HT-29 (cell line): Measurements from ENCODE around the gene ZMAT3. TPM values are rescaled to one million over a fixed set of nuclear protein-coding genes. Genes with fewer than 3 reads are reported as not detected.
A peak's percentile ranks its signal among the peaks of the same experiment; 100 is the strongest.

Source experiments
- DNase-seq: peaks from one replicate; pipeline ENCODE4 v3.0.0-alpha.2; 2015; ENCODE audit warnings: low spot score
- total RNA-seq: library from RNA; depleted of rRNA; stranded (reverse); fragments of >200 nt; shearing (Covaris generic); gene quantifications from 2 replicates; pipeline ENCODE4 v1.2.3, GENCODE V29; 2014

ZMAT3 gene
- total RNA-seq, 1 experiment from 2014 or later = 0.89 TPM

DNA sequence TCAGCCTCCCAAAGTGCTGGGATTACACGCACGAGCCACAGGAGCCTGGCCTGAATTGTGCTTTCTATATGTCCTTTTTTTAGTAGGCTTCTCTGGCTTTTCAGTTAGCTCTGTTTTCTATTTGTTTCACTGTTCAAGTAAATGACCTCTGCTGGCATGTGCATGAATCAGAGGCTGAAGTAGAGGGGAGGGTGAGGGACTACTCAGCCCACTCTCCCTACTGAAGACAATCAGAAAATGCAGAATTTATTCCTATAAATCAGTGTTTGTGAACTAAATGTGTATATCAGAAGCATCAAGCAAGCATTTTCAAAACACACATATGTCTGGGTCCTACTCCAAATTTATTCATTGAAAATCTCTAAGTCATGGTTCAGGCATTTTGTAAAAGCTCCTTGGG is 45.0 kb downstream of the ZMAT3 start:
- no peak for DNase-seq

DNA sequence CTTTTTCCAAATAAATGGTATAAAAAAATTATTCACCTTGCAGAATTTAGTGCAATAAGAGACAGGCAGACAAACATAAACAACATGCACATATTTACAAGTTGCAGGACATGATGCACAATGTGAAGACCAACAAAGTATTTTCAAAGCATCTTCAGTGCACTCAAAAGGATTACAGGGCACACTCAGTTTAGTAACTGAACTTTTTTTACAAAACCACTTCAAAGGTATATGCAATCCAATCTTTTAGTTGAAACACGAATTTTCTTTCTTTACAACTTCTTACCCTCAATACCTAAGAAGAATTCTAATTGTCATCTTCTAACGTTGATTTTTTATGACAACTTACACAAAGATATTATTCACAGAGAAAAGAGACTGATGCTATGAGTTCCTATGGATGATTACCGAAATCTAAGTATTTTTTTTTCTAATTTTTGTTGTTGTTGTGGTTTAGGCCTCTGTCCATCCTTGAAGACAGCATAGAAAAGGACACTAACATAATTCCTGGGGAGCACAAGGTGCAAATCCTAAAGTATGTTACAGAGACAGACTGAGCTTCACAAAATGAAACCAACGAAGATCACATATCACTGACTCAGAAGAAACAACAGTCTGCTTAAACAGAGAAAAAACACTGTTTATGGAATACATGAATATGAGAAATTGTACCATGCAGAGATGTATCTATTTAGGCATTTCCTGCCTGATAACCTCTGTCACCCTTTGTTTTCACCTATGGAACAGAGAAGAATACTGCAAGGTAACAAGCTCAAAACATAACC is 50.3 kb downstream of the ZMAT3 start:
- no peak for DNase-seq

DNA sequence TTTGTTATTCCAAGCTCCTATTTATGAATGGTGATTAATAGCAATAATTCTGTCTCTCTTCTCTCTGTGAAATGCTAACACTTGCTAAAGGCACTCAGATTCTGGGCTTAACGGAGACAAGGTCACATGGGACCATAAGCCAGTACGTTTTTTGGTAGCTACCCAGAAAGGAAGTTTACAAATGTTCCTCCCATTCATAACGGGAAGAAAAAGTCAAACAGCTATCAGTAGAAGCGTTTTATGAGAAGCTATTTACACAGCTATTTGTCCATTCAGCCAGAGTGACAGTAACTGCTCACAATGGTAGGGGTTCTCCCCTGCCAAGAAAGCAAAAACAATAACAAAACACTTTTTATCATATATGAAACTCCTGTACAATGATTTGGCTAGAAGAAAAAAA is 51.5 kb downstream of the ZMAT3 start:
- DNase-seq = no peak

DNA sequence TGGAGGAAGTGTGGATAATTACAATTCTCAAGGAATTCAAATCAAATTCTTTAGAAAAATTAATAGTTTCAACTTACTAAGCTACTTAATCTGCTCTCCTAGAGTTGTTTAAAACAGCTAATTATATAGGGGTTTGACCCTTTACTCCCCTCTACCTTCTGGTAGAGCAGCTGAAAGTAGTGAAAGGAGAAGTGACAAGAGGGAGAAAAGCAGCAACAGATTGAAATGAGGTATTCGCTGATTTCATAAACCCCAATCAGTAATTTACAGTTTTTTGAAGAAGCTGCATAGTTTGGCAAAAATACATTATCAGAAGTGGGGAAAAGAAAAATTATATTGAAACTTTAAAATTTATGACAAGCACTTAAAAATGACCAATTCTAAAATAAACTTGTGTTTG is 52.8 kb downstream of the ZMAT3 start:
- DNase-seq = no peak

DNA sequence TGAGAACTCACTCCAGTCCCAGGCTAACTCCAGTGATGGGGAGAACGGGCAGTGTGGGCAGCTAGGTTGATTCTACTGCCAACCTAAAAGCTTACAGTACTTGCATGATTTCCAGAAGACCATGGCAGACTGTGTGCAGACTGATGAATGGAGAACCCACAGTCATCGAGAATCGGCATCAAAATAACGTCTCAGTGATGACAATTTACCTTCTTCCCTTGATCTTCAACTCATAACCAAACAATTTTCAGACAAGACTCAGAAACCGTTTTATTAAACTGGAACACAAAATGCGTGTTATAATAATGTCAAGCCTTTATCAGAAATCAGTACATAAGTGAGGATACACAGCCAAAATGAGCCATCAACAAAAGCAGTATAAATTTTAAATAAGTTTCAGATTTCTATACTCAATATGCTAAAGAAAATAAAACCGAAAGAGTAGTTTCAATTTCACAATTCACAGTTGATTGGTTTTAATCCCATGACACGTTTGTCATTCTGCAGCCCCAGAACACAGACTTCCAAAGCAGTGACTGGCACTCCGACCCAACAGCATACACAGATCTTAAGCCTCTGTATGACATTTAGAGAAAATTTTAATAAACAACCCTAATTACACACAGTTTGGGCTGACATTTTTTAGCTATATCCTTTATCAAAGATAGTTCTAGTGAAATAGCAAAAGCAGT is 54.5 kb downstream of the ZMAT3 start:
- DNase-seq = no peak

DNA sequence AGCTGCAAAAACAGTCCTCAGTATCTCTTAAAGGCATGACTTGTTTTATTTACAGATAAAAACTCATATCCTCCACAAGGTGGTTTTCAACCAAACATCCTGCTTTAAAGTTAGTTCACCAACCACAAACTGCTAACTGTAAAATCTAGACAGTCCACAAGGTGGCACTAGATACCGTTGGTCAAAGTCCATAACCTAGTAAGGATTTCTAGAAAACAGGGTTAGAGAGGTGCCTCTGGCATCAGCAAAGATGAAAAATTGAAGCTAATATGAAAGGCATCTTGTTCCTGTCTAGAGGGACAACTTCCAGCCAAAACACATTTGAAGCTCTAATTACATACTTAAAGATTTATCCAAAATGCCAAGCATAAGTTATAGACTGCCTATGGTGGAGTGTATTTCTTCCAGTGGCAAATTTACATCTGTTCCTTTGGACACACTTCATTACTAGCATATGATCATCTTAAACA is 56.0 kb downstream of the ZMAT3 start:
- DNase-seq = peak; percentile 92

DNA sequence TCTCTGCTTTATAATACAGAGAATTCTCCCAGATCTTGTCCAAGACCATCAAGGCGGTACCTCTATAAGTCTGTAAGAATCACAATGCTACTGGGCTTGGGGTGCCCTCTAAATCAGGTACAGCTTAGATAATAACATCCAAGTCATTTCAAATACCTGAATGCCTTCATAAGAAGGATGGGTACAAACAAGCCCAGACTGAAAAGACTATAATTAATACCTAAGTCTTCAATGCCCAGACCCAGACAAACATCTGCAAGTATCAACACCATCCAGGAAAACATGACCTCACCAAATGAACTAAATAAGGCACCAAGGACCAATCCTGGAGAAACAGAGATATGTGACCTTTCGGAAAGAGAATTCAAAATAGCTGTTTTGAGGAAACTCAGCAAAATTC is 65.9 kb downstream of the ZMAT3 start:
- no peak for DNase-seq

DNA sequence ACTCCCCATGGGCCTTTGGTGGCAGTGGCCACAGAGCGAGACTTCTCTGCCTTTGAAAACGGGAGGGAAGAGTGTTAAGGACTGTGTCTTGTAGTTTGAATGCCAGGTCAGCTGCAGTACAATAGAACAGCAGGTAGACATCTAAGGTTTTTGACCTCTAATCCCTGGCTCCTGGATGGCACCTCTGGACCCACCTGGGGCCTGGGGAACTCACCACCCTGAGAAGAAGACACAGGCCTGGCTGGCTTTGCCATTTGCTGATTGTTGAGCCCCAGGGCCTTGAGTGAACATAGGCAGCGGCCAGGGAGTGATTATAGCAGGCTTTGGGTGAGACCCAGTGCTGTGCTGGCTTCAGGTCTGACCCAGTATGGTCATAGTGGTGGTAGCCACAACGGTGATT is 66.4 kb downstream of the ZMAT3 start:
- no peak for DNase-seq

DNA sequence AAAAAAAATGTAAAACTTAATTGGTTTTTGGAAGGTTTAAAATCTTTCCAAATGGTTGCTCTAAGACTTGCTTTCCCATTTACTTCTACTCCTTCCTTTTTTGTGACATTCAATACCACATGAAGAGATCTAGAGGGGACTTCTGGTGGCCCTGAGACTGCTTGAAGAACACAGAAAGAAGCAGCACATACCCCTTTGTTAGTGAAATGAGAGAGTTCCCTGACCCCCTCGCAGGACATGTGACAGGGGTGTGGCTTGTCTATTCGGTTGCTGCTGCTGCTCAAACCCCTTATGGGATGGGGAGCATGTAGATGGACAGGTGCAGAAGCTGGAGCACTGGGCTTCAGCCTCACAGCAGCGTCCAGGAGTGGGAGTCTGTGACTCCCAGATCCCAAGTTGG is 71.0 kb downstream of the ZMAT3 start:
- DNase-seq = no peak

DNA sequence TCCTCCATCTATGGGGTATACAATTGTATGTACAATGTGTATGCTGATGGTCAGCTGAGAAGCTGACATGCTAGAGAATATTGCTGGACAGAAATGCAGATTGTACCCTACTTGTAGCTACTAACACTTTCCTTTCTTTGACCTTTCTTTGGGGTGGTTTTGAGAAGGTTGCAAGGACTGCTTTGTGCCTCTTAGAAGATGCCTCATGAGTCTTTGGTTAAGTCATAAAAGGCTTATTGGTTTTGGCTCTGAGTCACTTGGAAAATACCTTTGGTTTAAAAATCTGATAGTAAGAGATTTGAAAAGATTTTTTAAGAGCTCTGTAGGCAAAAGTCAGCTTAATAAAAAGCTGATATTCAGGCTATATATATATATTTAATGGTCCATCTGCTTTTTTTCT is 71.5 kb downstream of the ZMAT3 start:
- DNase-seq = no peak

DNA sequence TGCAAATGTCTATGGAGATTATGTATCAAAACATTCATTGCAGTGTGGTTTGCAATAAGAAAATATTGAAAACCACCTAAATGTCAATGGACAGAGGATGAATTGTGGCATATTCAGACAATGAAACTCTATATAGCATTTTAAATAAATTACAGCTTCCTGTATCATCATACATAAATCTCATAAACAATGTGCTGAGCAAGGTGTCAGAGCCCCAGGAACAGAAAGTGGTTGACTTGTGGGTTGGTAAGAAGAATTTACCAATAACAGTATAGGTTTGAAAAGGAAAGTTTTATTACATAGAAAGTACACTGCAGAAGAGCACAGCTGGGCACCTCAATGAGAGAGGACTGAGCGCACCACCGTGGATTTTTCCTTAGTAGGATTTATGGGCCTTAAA is 75.2 kb downstream of the ZMAT3 start:
- DNase-seq = no peak

DNA sequence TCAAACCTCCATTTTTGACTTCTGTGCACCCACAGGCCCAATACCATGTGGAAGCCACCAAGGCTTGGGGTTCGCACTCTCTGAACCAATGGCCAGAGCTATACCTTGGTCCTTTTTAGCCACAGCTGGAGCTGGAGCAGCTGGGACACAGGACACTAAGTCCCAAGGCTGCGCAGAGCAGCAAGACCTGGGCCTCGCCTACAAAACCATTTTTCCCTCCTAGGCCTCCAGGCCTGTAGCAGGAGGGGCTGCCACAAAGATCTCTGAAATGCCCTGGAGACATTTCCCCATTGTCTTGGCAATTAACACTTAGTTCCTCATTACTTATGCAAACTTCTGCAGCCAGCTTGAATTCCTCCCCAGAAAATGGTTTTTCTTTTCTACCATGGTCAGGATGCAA is 81.3 kb downstream of the ZMAT3 start:
- DNase-seq = no peak

DNA sequence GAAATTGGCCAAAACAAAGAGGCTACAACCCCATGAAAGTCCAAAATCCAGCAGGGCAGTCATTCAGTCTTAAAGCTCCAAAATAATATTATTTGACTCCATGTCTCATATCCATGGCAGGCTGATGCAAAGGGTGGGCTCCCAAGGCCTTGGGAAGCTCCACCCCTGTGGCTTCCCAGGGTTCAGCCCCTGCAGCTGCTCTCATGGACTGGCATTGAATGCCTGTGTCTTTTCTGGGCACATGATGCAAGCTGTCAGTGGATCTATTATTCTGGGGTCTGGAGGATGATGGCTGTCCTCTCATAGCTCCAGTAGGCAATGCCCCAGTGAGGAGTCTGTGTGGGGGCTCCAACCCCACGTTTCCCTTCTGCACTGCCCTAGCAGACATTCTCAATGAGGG is 81.8 kb downstream of the ZMAT3 start:
- no peak for DNase-seq

DNA sequence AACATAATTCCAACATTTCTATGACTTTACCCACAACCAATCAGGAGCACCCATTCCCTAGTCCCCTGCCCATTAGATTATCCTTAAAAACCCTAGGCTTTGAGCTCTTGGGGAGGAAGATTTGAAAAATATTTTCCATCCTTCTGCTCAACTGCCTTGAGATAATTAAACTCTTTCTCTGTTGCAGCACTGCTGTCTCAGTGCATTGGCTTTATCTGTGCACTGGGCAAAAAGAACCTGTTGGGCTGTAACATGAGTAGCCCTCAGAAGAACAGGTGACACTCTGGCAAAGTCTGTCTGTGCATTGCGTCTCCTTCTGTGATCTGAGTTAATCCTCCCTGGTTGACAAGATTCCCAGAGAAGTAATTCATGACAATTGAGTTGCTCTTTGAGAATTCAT is 83.9 kb downstream of the ZMAT3 start:
- DNase-seq = no peak

DNA sequence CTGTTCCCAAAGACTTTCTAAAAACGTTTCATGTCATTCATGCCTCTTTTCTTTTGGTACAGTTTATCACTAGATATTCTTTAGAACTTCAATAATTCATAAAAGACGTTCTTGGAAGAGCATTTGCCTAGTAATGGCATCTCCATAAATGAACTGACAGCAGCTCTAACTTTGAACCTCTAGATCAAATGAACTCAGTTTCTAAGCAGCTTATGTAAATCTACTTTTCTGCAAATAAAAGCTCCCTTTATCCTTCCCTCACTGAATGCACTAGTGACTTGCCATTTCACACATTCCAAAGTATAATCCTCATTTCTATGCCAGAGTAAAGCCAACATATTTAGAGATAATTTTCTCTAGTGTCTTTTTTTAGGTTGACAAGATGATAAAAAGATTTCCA is 85.2 kb downstream of the ZMAT3 start:
- no peak for DNase-seq

DNA sequence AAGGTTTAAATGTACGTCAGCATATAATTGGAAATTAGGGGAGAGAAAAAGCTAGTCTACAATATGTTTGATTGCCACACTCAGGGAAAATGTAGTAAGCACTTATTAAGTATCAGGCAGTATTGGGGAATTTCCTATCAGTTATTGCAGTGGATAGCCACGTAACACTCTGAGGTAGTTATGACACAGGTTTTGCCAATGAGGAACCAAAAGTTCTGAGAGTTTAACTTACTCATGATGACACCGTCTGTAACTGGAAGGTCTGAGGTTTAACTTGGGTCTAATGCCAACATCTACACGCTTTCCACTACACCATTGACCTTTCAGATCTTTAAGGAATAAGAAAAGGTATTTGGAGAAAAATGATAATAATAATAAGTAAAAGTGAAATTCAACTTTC is 89.5 kb downstream of the ZMAT3 start:
- DNase-seq = no peak

DNA sequence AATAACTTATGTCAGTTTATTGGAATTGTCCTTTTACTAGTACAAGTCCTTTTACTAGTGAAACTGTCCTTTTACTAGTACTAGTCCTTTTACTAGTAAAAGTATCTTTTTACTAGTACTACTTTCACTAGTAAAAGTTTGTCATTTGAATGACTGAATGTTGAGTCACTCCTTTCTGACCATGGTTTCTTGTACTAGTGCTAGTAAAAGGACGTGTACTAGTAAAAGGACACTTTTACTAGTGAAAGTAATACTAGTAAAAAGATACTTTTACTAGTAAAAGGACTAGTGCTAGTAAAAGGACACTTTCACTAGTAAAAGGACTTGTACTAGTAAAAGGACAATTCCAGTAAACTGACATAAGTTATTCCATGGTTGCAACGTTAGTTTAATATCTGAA is 96.3 kb downstream of the ZMAT3 start:
- DNase-seq = no peak

DNA sequence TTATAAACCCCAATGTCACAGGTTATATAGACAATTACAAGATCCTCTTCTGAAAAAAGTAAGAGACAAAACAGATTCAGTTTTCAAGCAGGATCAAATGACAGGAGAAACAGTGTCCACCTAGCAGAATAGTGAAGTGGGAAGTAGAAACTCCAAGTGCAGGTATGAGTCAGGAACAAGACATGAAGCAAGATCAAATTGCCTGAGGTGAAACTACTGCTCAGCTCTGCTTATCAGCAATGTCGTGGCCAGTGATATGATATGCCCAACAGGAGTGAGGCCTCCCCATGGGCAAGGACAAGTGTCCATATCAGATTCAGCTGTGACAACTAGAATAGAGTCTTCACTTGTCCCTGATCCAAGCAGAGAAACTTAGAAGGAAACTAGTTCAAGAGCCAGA is 100.0 kb downstream of the ZMAT3 start:
- DNase-seq = no peak

DNA sequence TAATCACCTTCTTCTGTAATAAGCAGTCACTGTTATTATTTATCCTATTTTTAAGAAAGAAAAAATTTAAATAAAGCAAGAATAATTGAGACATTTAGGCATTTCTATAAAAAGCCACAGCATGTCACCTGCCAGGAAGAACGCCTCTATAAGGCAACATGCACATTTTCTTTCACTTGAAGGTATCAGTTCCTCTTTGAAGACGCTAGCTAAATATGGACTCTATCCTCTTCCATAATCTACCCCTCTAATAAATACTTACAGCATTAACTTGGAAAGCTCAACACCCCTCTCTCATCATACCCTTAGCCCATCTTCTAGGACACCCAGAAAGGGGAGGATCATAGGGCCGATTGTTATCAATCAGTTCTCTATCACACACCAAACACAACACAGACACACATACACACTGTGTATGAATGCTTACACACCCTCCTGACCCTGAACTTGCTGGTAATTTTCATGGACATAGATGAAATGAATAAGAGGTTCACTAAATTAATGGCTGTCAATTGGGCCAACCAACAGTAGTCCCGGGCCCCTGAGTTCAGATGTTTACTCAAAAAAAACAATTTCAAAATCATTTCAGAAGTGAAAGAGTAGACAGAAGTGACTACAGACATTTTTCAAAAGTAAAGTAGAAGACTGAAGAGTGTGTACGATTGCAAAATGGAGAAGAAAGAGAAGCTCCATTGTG is 102.5 kb downstream of the ZMAT3 start:
- DNase-seq = no peak
